ENCODE data around the gene PPT2.
"Not testable (repeated sequence)": the region's sequence is repeated elsewhere in the genome, so short reads cannot be mapped to it uniquely, and the experiment has no call there.

The PPT2 gene

GRCh38 chr6:32191696-32192607 is 38.0 kb downstream of the PPT2 start:
- peaks cover 9 to 11% (median 10%) of the 10 kb centered on the region in 3 donors for H3K36me3 ChIP-seq
- peak in 1 of 2 donors; percentile 70 for DNase-seq
- peak overlapping the region; percentile 92 to 97 for H3K27ac ChIP-seq
- H3K4me3 ChIP-seq: peak overlapping the region; percentile 26 to 30
- H3K4me1 ChIP-seq: peaks cover 0 to 59% (median 45%) of the 10 kb centered on the region in 4 donors
- no peaks in the 10 kb centered on the region for H3K9me3 ChIP-seq
- intact Hi-C loops (cut with DNase I; ENCODE audit: low total_unique reads): no loop called here
- H3K27me3 ChIP-seq: no peaks in the 10 kb centered on the region
- no peak for TF ChIP-seq CTCF (IDR thresholded peaks at IDR 0.05)

- Histone ChIP-seq H3K36me3 (peaks cover 3 to 4% (median 4%) of the 10 kb centered on the region in 3 donors), H3K4me3 (peak within 1 kb of the TSS; percentile 26 to 30), H3K27me3 (no peaks in the 10 kb centered on the region), H3K4me1 (peaks cover 0 to 57% (median 47%) of the 10 kb centered on the region in 4 donors), H3K27ac (peak within 1 kb of the TSS; percentile 92 to 97), H3K9me3 (no peaks in the 10 kb centered on the region)
- TF ChIP-seq CTCF (IDR thresholded peaks at IDR 0.05): no peak
- intact Hi-C loops (cut with DNase I; ENCODE audit: low total_unique reads): no loop called here
- DNase-seq: peak in 1 of 2 donors; percentile 75
Measured at GRCh38 chr6:32192608-32193039, 38.7 kb downstream of the PPT2 start, which contains the start of gene GPSM3. TSS of gene GPSM3 (minus strand) at chr6:32192643. CDS start at chr6:32192513, 130 bp downstream.

GRCh38 chr6:32193096-32193495 is 39.2 kb downstream of the PPT2 start:
- H3K27me3 ChIP-seq; H3K9me3 ChIP-seq; H3K36me3 ChIP-seq; intact Hi-C loops (cut with DNase I; ENCODE audit: low total_unique reads); H3K4me3 ChIP-seq: not testable (repeated sequence)
- Histone ChIP-seq H3K4me1 (peaks cover 0 to 52% (median 42%) of the 10 kb centered on the region in 4 donors), H3K27ac (peak overlapping the region in 1 of 2 donors; percentile 92)
- DNase-seq: peak in 1 of 2 donors; percentile 61

- intact Hi-C loops (cut with DNase I; ENCODE audit: low total_unique reads): no loop called here
- Histone ChIP-seq H3K27me3 (no peaks in the 10 kb centered on the region), H3K27ac (peak overlapping the region; percentile 87 to 98), H3K36me3 (no peaks in the 10 kb centered on the region), H3K4me1 (peaks cover 0 to 40% (median 30%) of the 10 kb centered on the region in 4 donors), H3K4me3 (no peak overlapping the region), H3K9me3 (no peaks in the 10 kb centered on the region)
- DNase-seq: no peak
- TF ChIP-seq CTCF (IDR thresholded peaks at IDR 0.05): no peak
Measured at GRCh38 chr6:32194388-32194787, 40.4 kb downstream of the PPT2 start.

GRCh38 chr6:32194825-32195651 is 41.1 kb downstream of the PPT2 start:
- peak; percentile 43 to 59 for TF ChIP-seq CTCF (IDR thresholded peaks at IDR 0.05)
- Histone ChIP-seq H3K27me3 (no peaks in the 10 kb centered on the region), H3K4me3 (peak overlapping the region; percentile 41 to 54), H3K4me1 (peaks cover 0 to 39% (median 30%) of the 10 kb centered on the region in 4 donors), H3K27ac (peak overlapping the region; percentile 87 to 98), H3K9me3 (no peaks in the 10 kb centered on the region), H3K36me3 (no peaks in the 10 kb centered on the region)
- intact Hi-C loops (cut with DNase I; ENCODE audit: low total_unique reads): no loop called here
- no peak for DNase-seq
